GM18951 (cell line): ENCODE measurements around the gene ATP1B1.
A peak's percentile ranks its signal among the peaks of the same experiment; 100 is the strongest.
"Not testable (repeated sequence)": the region's sequence is repeated elsewhere in the genome, so short reads cannot be mapped to it uniquely, and the experiment has no call there.

Source experiments
- POLR2A ChIP-seq: IDR thresholded peaks from 4 replicates; pipeline ENCODE4 v1.6.1; 2011; ENCODE audit warnings: mild to moderate bottlenecking; ENCODE audit not compliant: insufficient read length, insufficient read depth; ENCODE audit errors: extremely low read depth
- in situ Hi-C: fragments of 300-500 bp; cut with MboI; formaldehyde crosslinking; loops from one replicate; pipeline ENCODE4 v1.12.0; 2022; ENCODE audit warnings: low sequenced_read_pairs, mixed read lengths, inconsistent platforms; ENCODE audit not compliant: unreplicated experiment

Gene ATP1B1

GRCh38 chr1:169112241-169112640 is 5.8 kb downstream of the ATP1B1 start:
- in situ Hi-C loops = loop anchor here (10.0 to 25.0 kb wide), 2 partner anchors 243 to 475 kb away; no protein-coding TSS in a partner anchor
- TF ChIP-seq POLR2A = no peak

GRCh38 chr1:169113613-169114119 is 7.2 kb downstream of the ATP1B1 start:
- in situ Hi-C loops = loop anchor here (10.0 to 25.0 kb wide), 2 partner anchors 241 to 476 kb away; no protein-coding TSS in a partner anchor
- TF ChIP-seq POLR2A = no peak

- no peak for TF ChIP-seq POLR2A
- in situ Hi-C loops = loop anchor here (10.0 to 25.0 kb wide), 2 partner anchors 239 to 479 kb away; no protein-coding TSS in a partner anchor
These were observed 9.5 kb downstream of the ATP1B1 start for GRCh38 chr1:169115891-169116585.

- TF ChIP-seq POLR2A = no peak
- in situ Hi-C loops = loop anchor here (10.0 to 25.0 kb wide), 2 partner anchors 238 to 480 kb away; no protein-coding TSS in a partner anchor
These were observed 10.5 kb downstream of the ATP1B1 start for GRCh38 chr1:169117014-169117413.

GRCh38 chr1:169117599-169117998 is 11.1 kb downstream of the ATP1B1 start:
- no peak for TF ChIP-seq POLR2A
- in situ Hi-C loops = loop anchor here (10.0 to 25.0 kb wide), 2 partner anchors 237 to 480 kb away; no protein-coding TSS in a partner anchor

GRCh38 chr1:169118227-169118626 is 11.7 kb downstream of the ATP1B1 start:
- TF ChIP-seq POLR2A = no peak
- in situ Hi-C loops = loop anchor here (10.0 to 25.0 kb wide), 2 partner anchors 237 to 481 kb away; no protein-coding TSS in a partner anchor

- in situ Hi-C loops = loop anchor here (10.0 to 25.0 kb wide), 2 partner anchors 235 to 482 kb away; no protein-coding TSS in a partner anchor
- no peak for TF ChIP-seq POLR2A
These were observed 12.9 kb downstream of the ATP1B1 start for GRCh38 chr1:169119405-169119804.

- in situ Hi-C loops = loop anchor here (25.0 kb wide), 1 partner anchor 483 kb away; no protein-coding TSS in a partner anchor
- no peak for TF ChIP-seq POLR2A
These were observed 13.6 kb downstream of the ATP1B1 start for GRCh38 chr1:169120066-169120465.

GRCh38 chr1:169121146-169121923 is 14.8 kb downstream of the ATP1B1 start:
- TF ChIP-seq POLR2A = peak; percentile 12

GRCh38 chr1:169122976-169123375 is 16.5 kb downstream of the ATP1B1 start:
- no peak for TF ChIP-seq POLR2A
- in situ Hi-C loops = loop anchor here (25.0 kb wide), 1 partner anchor 486 kb away; no protein-coding TSS in a partner anchor

More at GRCh38 chr1:169121146-169121923, 14.8 kb downstream of the ATP1B1 start:
- in situ Hi-C loops = loop anchor here (25.0 kb wide), 1 partner anchor 484 kb away; no protein-coding TSS in a partner anchor

GRCh38 chr1:169124459-169124858 is 18.0 kb downstream of the ATP1B1 start:
- no peak for TF ChIP-seq POLR2A
- in situ Hi-C loops = loop anchor here (25.0 kb wide), 1 partner anchor 487 kb away; no protein-coding TSS in a partner anchor

- in situ Hi-C loops = not testable (repeated sequence)
These were observed 19.1 kb downstream of the ATP1B1 start for GRCh38 chr1:169125597-169125996.

- no peak for TF ChIP-seq POLR2A
- in situ Hi-C loops = no loop called here
These were observed 19.8 kb downstream of the ATP1B1 start for GRCh38 chr1:169126335-169126734.
